GM12878 (cell line): ENCODE measurements around the gene RANBP17. TPM values are rescaled to one million over a fixed set of nuclear protein-coding genes. Genes with fewer than 3 reads are reported as not detected.
"Not testable (repeated sequence)": the region's sequence is repeated elsewhere in the genome, so short reads cannot be mapped to it uniquely, and the experiment has no call there.

Source experiments
- ATAC-seq: fragments of 200-7000 bp; cut with Tn5 transposase; 3 replicates; pipeline ENCODE4 v1.9.1; 2020; ENCODE audit warnings: mild to moderate bottlenecking, moderate library complexity
- BruUV-seq: library from RNA; stranded (reverse); fragments of 400-500 nt; replicated peaks from 2 replicates; lab custom pipeline; 2021; lab: Mats Ljungman, UMichigan
- CTCF ChIA-PET: fragments of 300-600 bp; sonication (Branson Sonifier 250); formaldehyde crosslinking; extraction: SDS; loops from one replicate; lab custom pipeline; 2021; ENCODE audit warnings: inconsistent platforms; lab: Yijun Ruan, JAX
- POLR2A ChIA-PET: fragments of 350-600 bp; formaldehyde crosslinking; extraction: SDS; loops from one replicate; lab custom pipeline; 2021; ENCODE audit warnings: inconsistent platforms; lab: Charles Lee
- RAD21 ChIA-PET: fragments of 300-600 bp; sonication (Branson Sonifier 250); formaldehyde crosslinking; loops from one replicate; lab custom pipeline; 2023; ENCODE audit warnings: antibody characterized with exemption; ENCODE audit not compliant: unreplicated experiment; lab: Charles Lee
- SMC1A ChIA-PET: fragments of 300-600 bp; sonication (Branson Sonifier 250); formaldehyde crosslinking; loops from one replicate; lab custom pipeline; 2023; ENCODE audit not compliant: unreplicated experiment, uncharacterized antibody; lab: Charles Lee
- DNase-seq: peaks from one replicate; pipeline ENCODE4 v3.0.0-alpha.2; 2011; ENCODE audit warnings: low read depth, low spot score
- FAIRE-seq: peaks from 3 replicates; lab custom pipeline; 2011; peaks lifted over from hg19 to GRCh38; lab: Jason Lieb, UNC
- H2AFZ ChIP-seq: 2 replicates; pipeline ENCODE4 v1.6.0; 2011; ENCODE audit warnings: low read depth, low read length, control low read depth; ENCODE audit not compliant: control insufficient read depth
- H3K27ac ChIP-seq: 2 replicates; pipeline ENCODE4 v1.5.1; 2011; ENCODE audit warnings: control low read depth; ENCODE audit not compliant: control insufficient read depth, insufficient read depth
- H3K27me3 ChIP-seq, 2 experiments: replicated peaks in 1 of 2; 2 replicates each; pipeline versions ENCODE4 v1.6.0 to v1.6.1; 2011; ENCODE audit warnings: low read length in 1 of 2; ENCODE audit not compliant: control insufficient read depth in 2 of 2, insufficient read depth in 2 of 2
- H3K36me3 ChIP-seq, 2 experiments: 2 replicates each; pipeline ENCODE4 v1.5.1; 2011; ENCODE audit warnings: low read length in 1 of 2; ENCODE audit not compliant: control insufficient read depth in 2 of 2, insufficient read depth in 2 of 2
- H3K4me1 ChIP-seq: 2 replicates; pipeline ENCODE4 v1.6.1; 2011; ENCODE audit warnings: mild to moderate bottlenecking, low read length, moderate library complexity, mixed read lengths; ENCODE audit not compliant: control insufficient read depth, insufficient read depth
- H3K4me2 ChIP-seq: 2 replicates; pipeline ENCODE4 v1.6.0; 2011; ENCODE audit warnings: control low read depth; ENCODE audit not compliant: control insufficient read depth, insufficient read depth
- H3K4me3 ChIP-seq: fragments of 200-600 bp; sonication (generic); 2 replicates; pipeline ENCODE4 v1.5.1; 2016
- H3K79me2 ChIP-seq: 2 replicates; pipeline ENCODE4 v1.6.0; 2011; ENCODE audit warnings: low read length; ENCODE audit not compliant: control insufficient read depth, insufficient read depth
- H3K9ac ChIP-seq: 2 replicates; pipeline ENCODE4 v1.8.0; 2011; ENCODE audit warnings: low read length, control low read depth, mixed read lengths; ENCODE audit not compliant: control insufficient read depth, insufficient read depth
- H3K9me3 ChIP-seq: replicated peaks from 3 replicates; pipeline ENCODE4 v1.5.1; 2011; ENCODE audit warnings: mild to moderate bottlenecking, low read length; ENCODE audit not compliant: control insufficient read depth, insufficient read depth
- H4K20me1 ChIP-seq: 2 replicates; pipeline ENCODE4 v1.6.0; 2011; ENCODE audit not compliant: control insufficient read depth, insufficient read depth
- ATF7 ChIP-seq: fragments of 450-650 bp; IDR thresholded peaks from 2 replicates; pipeline ENCODE4 v1.6.1; 2016; ENCODE audit warnings: low read depth, mild to moderate bottlenecking
- CREM ChIP-seq: IDR thresholded peaks from 2 replicates; pipeline ENCODE4 v1.6.1; 2014; ENCODE audit warnings: antibody characterized with exemption, low read depth
- EGR1 ChIP-seq, 2 experiments: IDR thresholded peaks; 1 replicate in 1 of 2; 2 replicates in 1 of 2; pipeline ENCODE4 v1.6.1; 2011 to 2012; ENCODE audit warnings: low read depth in 2 of 2, low read length in 2 of 2, borderline replicate concordance in 1 of 2, mild to moderate bottlenecking in 1 of 2, moderate library complexity in 1 of 2
- EZH2 ChIP-seq: IDR thresholded peaks from 2 replicates; pipeline ENCODE4 v1.6.1; 2012; ENCODE audit warnings: low read depth, mild to moderate bottlenecking, control low read depth, inconsistent platforms, low read length, borderline replicate concordance; ENCODE audit not compliant: control insufficient read depth
- HDAC2 ChIP-seq: fragments of 200-600 bp; sonication (generic); IDR thresholded peaks from 2 replicates; pipeline ENCODE4 v1.6.1; 2017
- POLR2AphosphoS2 ChIP-seq: IDR thresholded peaks from 2 replicates; pipeline ENCODE4 v1.6.1; 2011; ENCODE audit warnings: low read depth, mild to moderate bottlenecking, low read length, improper control_type of control experiment, moderate library complexity
- RAD21 ChIP-seq: IDR thresholded peaks from 2 replicates; pipeline ENCODE4 v1.6.1; 2011; ENCODE audit warnings: mild to moderate bottlenecking, low read depth, low read length, moderate library complexity; ENCODE audit not compliant: insufficient read depth
- RCOR1 ChIP-seq: conservative IDR thresholded peaks from 2 replicates; pipeline ENCODE4 v1.6.1; 2012; ENCODE audit warnings: low read depth, low read length, improper control_type of control experiment
- SMARCA5 ChIP-seq: fragments of 450-650 bp; IDR thresholded peaks from 2 replicates; pipeline ENCODE4 v1.6.1; 2017; ENCODE audit warnings: mild to moderate bottlenecking
- SP1 ChIP-seq: IDR thresholded peaks from one replicate; pipeline ENCODE4 v1.6.1; 2011; ENCODE audit warnings: low read depth, low read length
- TBL1XR1 ChIP-seq: IDR thresholded peaks from 2 replicates; pipeline ENCODE4 v1.6.1; 2012; ENCODE audit warnings: low read depth, low read length, improper control_type of control experiment
- TCF7 ChIP-seq: IDR thresholded peaks from 2 replicates; pipeline ENCODE4 v1.6.1; 2014; ENCODE audit warnings: antibody characterized with exemption, borderline replicate concordance
- ZNF24 ChIP-seq: fragments of 450-650 bp; IDR thresholded peaks from 2 replicates; pipeline ENCODE4 v1.6.1; 2017; ENCODE audit warnings: antibody characterized with exemption, mild to moderate bottlenecking
- WGBS: methylation state at CpG from one replicate; pipeline ENCODE4 v1.1.6; 2016; ENCODE audit warnings: low lambda C conversion rate; ENCODE audit not compliant: insufficient replicate concordance, insufficient coverage; ENCODE audit errors: missing lambda C conversion rate; 5-methylcytosine and 5-hydroxymethylcytosine counted together
- in situ Hi-C: fragments of 300-500 bp; cut with MboI; formaldehyde crosslinking; loops from 9 replicates; pipeline ENCODE4 v1.14.3; 2018; ENCODE audit warnings: mixed read lengths
- intact Hi-C: fragments of 100-400 bp; cut with micrococcal nuclease; formaldehyde crosslinking; loops from one replicate; pipeline ENCODE4 v1.14.2; 2022; ENCODE audit not compliant: unreplicated experiment
- polyA plus RNA-seq, 11 experiments: library from polyadenylated mRNA; depleted of rRNA in 4 of 11; unstranded in 6 of 11; stranded (reverse) in 5 of 11; fragments of >200 nt; fragmentation: Nextera tagmentation in 4 of 11; fragmentation: Illumina TruSeq in 1 of 11; extraction: Ambion mirVana in 4 of 11; extraction: Trizol in 1 of 11; gene quantifications; 1 replicate in 1 of 11; 2 replicates in 10 of 11; pipeline versions ENCODE4 v1.2.1 to v1.2.3, GENCODE V29; 2011 to 2016; ENCODE audit warnings: inconsistent platforms in 2 of 11, missing spikeins in 2 of 11, low read depth in 1 of 11
- total RNA-seq, 4 experiments: library from RNA; depleted of rRNA in 3 of 4; stranded (reverse); fragments of >200 nt in 3 of 4; fragmentation: Illumina TruSeq in 1 of 4; extraction: Trizol in 1 of 4; gene quantifications; 2 replicates each; pipeline versions ENCODE4 v1.2.1 to v1.2.3, GENCODE V29; 2013 to 2021

RANBP17 gene
- total and polyA plus RNA-seq, 10 of the 15 experiments (the other 5 are each of a cell fraction or from before 2014, with no cell fraction given): 0.10 TPM; not detected in 9

GRCh38 chr5:171174960-171175359, 313.1 kb downstream of the RANBP17 start:
- 92% methylated on average over 2 of the region's 2 CpGs for WGBS
- H4K20me1 ChIP-seq, ATAC-seq, H3K4me2 ChIP-seq, H3K27me3 ChIP-seq, BruUV-seq, H3K27ac ChIP-seq, intact Hi-C loops, SMC1A ChIA-PET, H3K9ac ChIP-seq, H3K79me2 ChIP-seq, in situ Hi-C loops, DNase-seq, H2AFZ ChIP-seq, H3K9me3 ChIP-seq, RAD21 ChIA-PET, H3K4me1 ChIP-seq, H3K36me3 ChIP-seq, H3K4me3 ChIP-seq, POLR2A ChIA-PET, FAIRE-seq: not testable (repeated sequence)
- CTCF ChIA-PET: interaction anchor here (0.6 to 0.8 kb wide), 3 partner anchors 28 to 1537 kb away, joined by 3 read pairs; no protein-coding TSS in a partner anchor

GRCh38 chr5:171175746-171176145, 313.9 kb downstream of the RANBP17 start:
- H3K27ac ChIP-seq: no peak overlapping the region
- ChIA-PET CTCF (interaction anchor here (0.6 to 0.8 kb wide), 3 partner anchors 27 to 1536 kb away, joined by 3 read pairs; no protein-coding TSS in a partner anchor), POLR2A (no interaction called here), SMC1A (no interaction called here), RAD21 (no interaction called here)
- FAIRE-seq: no peak
- DNase-seq: no peak
- no peak overlapping the region for H3K4me3 ChIP-seq
- no peak overlapping the region for H3K4me2 ChIP-seq
- H3K27me3 ChIP-seq: no peaks in the 10 kb centered on the region
- H3K9me3 ChIP-seq: no peaks in the 10 kb centered on the region
- no TSS peak for BruUV-seq
- ATAC-seq: no peak
- in situ Hi-C loops: no loop called here
- H4K20me1 ChIP-seq: no peaks in the 10 kb centered on the region
- no peaks in the 10 kb centered on the region for H3K79me2 ChIP-seq
- intact Hi-C loops: no loop called here
- H2AFZ ChIP-seq: no peak overlapping the region
- H3K9ac ChIP-seq: no peak overlapping the region
- H3K36me3 ChIP-seq: no peaks in the 10 kb centered on the region
- WGBS: 27% methylated on average over 3 of the region's 3 CpGs
- H3K4me1 ChIP-seq: no peaks in the 10 kb centered on the region
- TF ChIP-seq SMARCA5 (no peak), TBL1XR1 (no peak), RAD21 (no peak), RCOR1 (no peak), HDAC2 (no peak), SP1 (no peak), ZNF24 (no peak), CREM (no peak), POLR2AphosphoS2 (no peak), TCF7 (no peak), EZH2 (no peak), ATF7 (no peak), EGR1 (IDR thresholded peaks at IDR 0.05; ENCODE audit: borderline replicate concordance in 1 of 2, low read depth in 2 of 2, low read length in 2 of 2) (no peak)

- in situ Hi-C loops, intact Hi-C loops, H3K27me3 ChIP-seq, H3K36me3 ChIP-seq, ATAC-seq, H3K4me3 ChIP-seq, FAIRE-seq, SMC1A ChIA-PET, H3K9ac ChIP-seq, H3K79me2 ChIP-seq, CTCF ChIA-PET, H3K4me1 ChIP-seq, DNase-seq, POLR2A ChIA-PET, RAD21 ChIA-PET, BruUV-seq, H3K4me2 ChIP-seq, H3K9me3 ChIP-seq, H3K27ac ChIP-seq, H4K20me1 ChIP-seq, H2AFZ ChIP-seq: not testable (repeated sequence)
- 83% methylated on average over 4 of the region's 5 CpGs for WGBS
Measured at GRCh38 chr5:171178190-171178589, 316.4 kb downstream of the RANBP17 start.
